Spleen (tissue), 7 donors: ENCODE data around the gene EGFR.

Source experiments
- POLR2A ChIP-seq, 3 donors: fragments of 450-650 bp; IDR thresholded peaks; one replicate each; pipeline ENCODE4 v1.5.1; 2017; ENCODE audit warnings: antibody characterized with exemption in 3 of 3, mild to moderate bottlenecking in 1 of 3
- TF ChIP-seq, protein P1 (sequence below), 11 experiments: fragments of 200-600 bp in 7 of 11; fragments of 450-650 bp in 4 of 11; sonication (generic) in 4 of 11; IDR thresholded peaks in 8 of 11; conservative IDR thresholded peaks in 3 of 11; 1 replicate in 7 of 11; 2 replicates in 4 of 11; pipeline versions ENCODE4 v1.4.0 to v1.8.0; 2016 to 2021; ENCODE audit warnings: antibody characterized with exemption in 11 of 11, inconsistent platforms in 4 of 11, mild to moderate bottlenecking in 1 of 11
- donor health status: DM: no; HTN: no; CAD: no; lungs with moderate emphysema.
- donor health status: DM: no; HTN: no; CAD: no.
- donor health status: DM: no; HTN: no; CAD: no.

DNA sequence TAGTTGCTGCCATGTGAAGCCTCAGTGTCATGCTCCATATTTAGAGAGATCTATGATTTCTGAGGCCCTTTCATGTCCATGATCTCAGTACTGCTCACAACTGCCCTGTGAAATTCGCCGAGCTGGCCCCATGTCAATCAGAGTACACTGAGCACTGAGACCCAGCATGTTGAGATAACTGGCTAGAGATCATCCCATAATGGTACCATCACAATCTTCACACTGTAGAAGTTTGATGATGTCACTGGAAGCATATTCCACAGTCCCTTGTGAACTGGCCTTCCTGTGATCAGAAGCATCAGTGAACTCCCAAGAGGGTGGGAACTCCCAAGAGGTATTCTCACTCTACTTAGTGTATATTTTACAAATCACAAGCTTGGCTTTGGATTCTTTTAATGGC, 116.0 kb downstream of the EGFR start:
- TF ChIP-seq, protein P1, sequence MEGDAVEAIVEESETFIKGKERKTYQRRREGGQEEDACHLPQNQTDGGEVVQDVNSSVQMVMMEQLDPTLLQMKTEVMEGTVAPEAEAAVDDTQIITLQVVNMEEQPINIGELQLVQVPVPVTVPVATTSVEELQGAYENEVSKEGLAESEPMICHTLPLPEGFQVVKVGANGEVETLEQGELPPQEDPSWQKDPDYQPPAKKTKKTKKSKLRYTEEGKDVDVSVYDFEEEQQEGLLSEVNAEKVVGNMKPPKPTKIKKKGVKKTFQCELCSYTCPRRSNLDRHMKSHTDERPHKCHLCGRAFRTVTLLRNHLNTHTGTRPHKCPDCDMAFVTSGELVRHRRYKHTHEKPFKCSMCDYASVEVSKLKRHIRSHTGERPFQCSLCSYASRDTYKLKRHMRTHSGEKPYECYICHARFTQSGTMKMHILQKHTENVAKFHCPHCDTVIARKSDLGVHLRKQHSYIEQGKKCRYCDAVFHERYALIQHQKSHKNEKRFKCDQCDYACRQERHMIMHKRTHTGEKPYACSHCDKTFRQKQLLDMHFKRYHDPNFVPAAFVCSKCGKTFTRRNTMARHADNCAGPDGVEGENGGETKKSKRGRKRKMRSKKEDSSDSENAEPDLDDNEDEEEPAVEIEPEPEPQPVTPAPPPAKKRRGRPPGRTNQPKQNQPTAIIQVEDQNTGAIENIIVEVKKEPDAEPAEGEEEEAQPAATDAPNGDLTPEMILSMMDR (IDR thresholded peaks at IDR 0.05 in 8 of 11, conservative IDR thresholded peaks at IDR 0.05 in 3 of 11), result no peak
- TF ChIP-seq POLR2A (IDR thresholded peaks at IDR 0.05), result no peak
